GM21390 (cell line): ENCODE measurements around the gene RCAN3.
"Not testable (repeated sequence)": the region's sequence is repeated elsewhere in the genome, so short reads cannot be mapped to it uniquely, and the experiment has no call there.

Experiments used
- ATAC-seq: cut with Tn5 transposase; IDR thresholded peaks from one replicate; pipeline ENCODE4 v1.9.1; 2021; ENCODE audit not compliant: unreplicated experiment

RCAN3 gene

GRCh38 chr1:24548070-24548469, 45.4 kb downstream of the RCAN3 start:
- ATAC-seq, result no peak

DNA sequence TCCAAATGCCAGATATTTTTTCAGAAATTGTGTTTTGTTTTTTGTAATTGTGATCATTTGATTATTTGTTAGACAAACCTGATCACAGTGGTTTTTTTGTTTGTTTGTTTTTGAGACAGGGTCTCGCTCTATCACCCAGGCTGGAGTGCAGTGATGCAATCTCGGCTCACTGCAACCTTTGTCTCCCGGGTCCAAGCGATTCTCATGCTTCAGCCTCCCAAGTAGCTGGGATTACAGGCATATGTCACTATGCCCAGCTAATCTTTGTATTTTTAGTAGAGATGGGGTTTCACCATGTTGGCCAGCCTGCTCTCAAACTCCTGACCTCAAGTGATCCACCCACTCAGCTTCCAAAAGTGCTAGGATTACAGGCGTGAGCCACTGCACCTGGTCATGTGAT, 46.6 kb downstream of the RCAN3 start:
- ATAC-seq, result not testable (repeated sequence)

- no peak for ATAC-seq
These were observed 48.8 kb downstream of the RCAN3 start for GRCh38 chr1:24551290-24551959.

GRCh38 chr1:24551960-24552571, 49.4 kb downstream of the RCAN3 start:
- ATAC-seq, result no peak

DNA sequence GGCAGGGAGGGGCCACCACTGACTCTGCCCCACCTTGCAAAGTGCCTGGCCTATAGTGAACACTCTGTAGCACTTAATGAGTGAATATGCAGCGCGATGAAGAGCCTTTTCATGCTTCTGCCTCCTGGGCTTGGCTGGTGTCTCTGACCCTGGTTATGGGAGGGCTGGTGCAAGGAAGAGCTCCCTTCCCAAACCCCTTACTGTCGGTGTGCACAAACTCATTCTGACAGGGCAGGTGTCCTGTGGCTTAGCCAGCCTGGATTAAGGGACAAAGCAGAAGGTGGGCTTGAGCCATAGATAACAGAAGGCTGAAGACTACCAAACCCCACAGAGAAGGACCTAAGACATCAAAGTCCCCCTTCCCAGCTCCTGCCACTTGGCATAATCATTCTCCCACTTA, 51.3 kb downstream of the RCAN3 start:
- ATAC-seq, result no peak

DNA sequence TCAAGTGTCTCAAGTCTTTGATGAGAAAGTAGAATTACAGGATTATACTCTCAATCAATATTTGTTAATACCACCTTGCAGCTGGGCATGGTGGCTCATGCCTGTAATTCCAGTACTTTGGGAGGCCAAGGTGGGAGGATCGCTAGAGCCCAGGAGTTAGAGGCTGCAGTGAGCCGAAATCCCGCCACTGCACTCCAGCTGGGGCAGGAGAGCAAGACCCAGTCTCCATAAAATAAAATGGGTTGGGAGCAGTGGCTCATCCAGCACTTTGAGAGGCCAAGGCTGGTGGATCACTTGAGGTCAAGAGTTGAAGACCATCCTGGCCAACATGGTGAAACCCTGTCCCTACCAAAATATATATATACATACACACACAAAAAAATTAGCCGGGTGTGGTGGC, 52.1 kb downstream of the RCAN3 start:
- no peak for ATAC-seq

DNA sequence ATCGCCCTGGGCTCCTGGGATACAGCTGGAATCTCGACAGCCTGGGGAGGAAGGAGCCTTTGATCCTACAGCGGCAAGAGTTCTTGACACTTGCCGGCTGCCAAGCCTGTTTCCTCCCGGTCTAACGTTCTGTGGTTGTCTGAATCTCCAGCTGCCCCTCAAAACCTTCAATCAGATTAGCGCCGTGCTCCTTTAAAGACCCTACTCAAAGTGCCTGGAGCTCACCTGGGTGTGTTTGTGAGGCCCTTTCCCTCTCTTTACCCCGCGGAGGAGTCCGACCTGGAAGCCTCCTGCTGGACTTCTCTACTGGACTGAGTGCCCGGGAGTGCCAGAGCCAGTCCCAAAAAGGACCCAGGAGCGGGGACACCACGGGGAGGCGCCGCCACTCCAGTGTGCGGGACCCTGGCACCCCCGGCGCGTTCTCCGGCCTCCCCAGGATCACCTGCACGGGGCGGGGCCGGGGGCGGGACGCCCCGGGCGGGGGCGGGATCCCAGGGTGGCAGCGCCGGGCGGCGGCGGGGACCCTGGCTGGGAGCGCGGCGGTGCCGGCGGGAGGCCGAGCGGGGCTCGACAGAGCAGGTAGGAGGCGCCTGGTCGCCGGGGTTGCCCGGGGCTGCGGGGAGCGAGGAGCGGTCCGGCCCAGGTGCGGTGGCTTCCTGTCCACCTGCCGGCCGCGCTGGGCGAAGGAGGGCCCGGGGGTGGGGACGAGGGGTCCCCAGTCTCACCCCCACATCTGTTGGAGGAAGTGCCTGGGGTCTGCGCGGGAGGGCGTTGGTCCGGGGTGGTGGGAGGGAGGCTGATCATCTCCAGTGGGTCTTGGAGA, 53.2 kb downstream of the RCAN3 start, which contains the start of gene NCMAP:
NCMAP (plus strand) TSS at position 497 of the 823 bp plus-strand sequence. CDS start 39,344 bp downstream, outside the sequence.
- ATAC-seq, result no peak

- no peak for ATAC-seq
These were observed 53.8 kb downstream of the RCAN3 start for GRCh38 chr1:24556414-24556795.

GRCh38 chr1:24557220-24557619, 54.6 kb downstream of the RCAN3 start:
- no peak for ATAC-seq

GRCh38 chr1:24557711-24558131, 55.1 kb downstream of the RCAN3 start:
- no peak for ATAC-seq

- no peak for ATAC-seq
These were observed 55.8 kb downstream of the RCAN3 start for GRCh38 chr1:24558455-24558854.

GRCh38 chr1:24558902-24559791, 56.5 kb downstream of the RCAN3 start:
- no peak for ATAC-seq

GRCh38 chr1:24560361-24560760, 57.7 kb downstream of the RCAN3 start:
- ATAC-seq, result no peak

DNA sequence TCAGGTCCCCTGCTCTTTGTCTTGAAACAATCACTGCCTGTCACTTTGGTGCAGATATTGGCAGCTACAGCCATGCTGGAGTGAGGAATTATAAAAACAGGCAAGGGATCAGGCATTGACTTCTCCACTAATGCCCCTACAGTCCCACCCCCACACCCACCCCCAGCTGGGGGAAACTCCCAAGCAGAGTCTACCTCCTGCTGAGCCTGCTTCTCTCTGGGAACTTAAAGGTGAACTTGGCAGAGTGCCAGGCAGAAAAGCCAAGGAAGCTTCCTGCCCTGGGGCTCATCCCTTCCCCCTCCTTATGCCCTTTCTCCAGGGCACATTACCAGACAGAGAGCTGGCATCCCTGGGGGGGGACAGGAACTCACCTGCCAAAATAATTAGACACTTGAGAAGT, 60.0 kb downstream of the RCAN3 start:
- no peak for ATAC-seq

DNA sequence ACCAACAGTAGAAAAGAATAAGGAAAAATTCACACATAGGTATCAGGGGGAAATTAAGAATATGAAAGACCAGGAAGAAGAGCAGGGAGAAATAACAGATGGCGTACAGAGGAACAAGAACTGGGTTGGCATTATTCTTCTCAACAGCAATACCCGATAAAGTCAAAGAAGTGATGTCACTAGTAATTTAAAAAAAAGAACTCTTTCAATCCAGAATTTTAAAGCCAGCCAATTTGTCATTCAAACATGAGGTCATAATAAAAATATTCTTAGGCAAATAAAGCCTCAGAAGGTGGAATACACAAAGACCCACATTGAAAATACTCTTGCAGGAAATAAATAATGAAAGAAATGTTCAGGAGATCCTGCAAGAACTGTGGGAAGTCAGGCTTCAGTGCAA, 62.1 kb downstream of the RCAN3 start:
- no peak for ATAC-seq

- ATAC-seq, result no peak
These were observed 63.7 kb downstream of the RCAN3 start for GRCh38 chr1:24566236-24566867.

DNA sequence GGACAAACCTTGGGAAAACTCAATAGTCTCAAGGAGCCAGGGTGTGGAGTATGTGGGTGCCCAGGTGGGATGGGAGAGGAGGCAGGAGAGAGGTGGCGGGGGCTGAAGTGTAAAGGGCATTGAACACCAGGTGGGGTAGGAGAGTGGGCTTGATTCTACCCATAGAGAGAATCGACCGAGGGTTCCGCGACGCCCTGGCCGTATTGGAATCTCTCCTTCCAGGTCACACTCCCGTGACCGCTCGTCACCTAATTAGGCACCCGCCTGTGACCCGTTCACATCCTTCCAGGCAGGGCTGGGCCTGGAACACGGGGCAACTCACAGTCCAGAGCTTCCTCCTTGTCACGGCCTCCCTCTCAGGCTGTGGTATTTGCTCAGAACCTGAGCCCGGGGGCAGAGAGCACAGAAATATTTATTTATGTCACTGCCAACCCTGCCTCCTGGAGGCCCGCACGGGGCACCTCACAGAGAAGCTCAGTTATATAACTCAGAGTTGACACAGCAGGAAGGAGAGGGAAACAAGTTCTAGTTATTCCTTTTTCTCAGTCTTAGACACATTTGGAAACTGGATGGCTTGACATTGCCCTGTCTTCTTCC, 65.3 kb downstream of the RCAN3 start:
- ATAC-seq, result no peak

GRCh38 chr1:24568475-24568874, 65.8 kb downstream of the RCAN3 start:
- no peak for ATAC-seq

DNA sequence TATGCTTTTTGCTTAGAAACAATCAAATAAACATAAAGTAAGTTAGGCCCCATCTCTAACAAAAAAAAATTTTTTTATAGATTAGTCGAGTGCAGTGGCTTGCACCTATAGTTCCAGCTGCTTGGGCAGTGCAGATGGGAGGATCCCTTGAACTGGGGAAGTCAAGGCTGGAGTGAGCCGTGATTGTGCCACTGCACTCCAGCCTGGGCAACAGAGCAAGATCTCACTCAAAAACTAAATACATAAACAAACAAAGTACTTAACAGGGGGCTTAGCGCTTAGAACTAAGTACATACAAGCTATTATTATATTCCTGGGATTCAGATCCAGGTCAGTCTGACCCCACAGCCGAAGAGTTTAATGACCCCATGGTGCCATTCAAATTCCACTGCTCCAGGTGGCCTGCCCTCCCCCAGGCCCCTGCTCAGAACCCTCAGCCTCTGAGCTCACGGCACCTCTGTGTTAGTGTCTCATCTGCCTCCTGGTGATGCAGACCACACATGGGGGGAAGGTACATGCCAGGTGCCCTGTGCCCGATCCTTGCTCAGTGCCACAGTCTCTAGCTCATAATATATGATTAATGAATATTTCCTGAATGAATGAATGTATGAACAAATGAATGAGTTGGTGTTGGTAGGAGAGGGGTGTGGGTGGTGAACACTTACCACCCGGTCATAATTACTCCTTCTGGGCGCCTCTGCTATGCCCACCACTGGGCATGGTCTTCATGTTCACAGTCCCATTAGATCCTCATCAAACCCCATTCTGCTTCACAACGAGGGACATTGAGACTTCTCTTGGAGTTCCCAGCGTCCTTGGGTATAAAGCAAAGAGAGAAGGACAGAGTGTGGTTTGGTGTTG, 67.9 kb downstream of the RCAN3 start:
- no peak for ATAC-seq
